SK-N-SH (cell line): ENCODE results near the gene GPRASP3. TPM values are rescaled to one million over a fixed set of nuclear protein-coding genes. Genes with fewer than 3 reads are reported as not detected.

Source experiments
- ELF1 ChIP-seq: IDR thresholded peaks from 2 replicates; pipeline ENCODE4 v1.4.0; 2012
- EP300 ChIP-seq, 2 experiments: IDR thresholded peaks; 2 replicates each; pipeline versions ENCODE4 v1.4.0 to v1.6.1; 2012; ENCODE audit warnings: borderline replicate concordance in 1 of 2, low read depth in 1 of 2, low read length in 1 of 2
- FOXM1 ChIP-seq: IDR thresholded peaks from 2 replicates; pipeline ENCODE4 v1.4.0; 2012; ENCODE audit warnings: low read depth, mild to moderate bottlenecking
- GABPA ChIP-seq: IDR thresholded peaks from 2 replicates; pipeline ENCODE4 v1.4.0; 2012; ENCODE audit warnings: low read depth, mild to moderate bottlenecking
- JUND ChIP-seq: IDR thresholded peaks from 2 replicates; pipeline ENCODE4 v1.4.0; 2012
- MEF2A ChIP-seq: IDR thresholded peaks from 2 replicates; pipeline ENCODE4 v1.4.0; 2012; ENCODE audit warnings: low read depth, borderline replicate concordance
- RAD21 ChIP-seq: IDR thresholded peaks from 2 replicates; pipeline ENCODE4 v1.6.1; 2012; ENCODE audit warnings: mild to moderate bottlenecking, low read length
- RXRA ChIP-seq: IDR thresholded peaks from 2 replicates; pipeline ENCODE4 v1.4.0; 2012; ENCODE audit warnings: low read depth, mild to moderate bottlenecking, borderline replicate concordance
- SMC3 ChIP-seq: IDR thresholded peaks from 2 replicates; pipeline ENCODE4 v1.6.1; 2012; ENCODE audit warnings: low read depth, low read length, improper control_type of control experiment
- TCF12 ChIP-seq: IDR thresholded peaks from 2 replicates; pipeline ENCODE4 v1.4.0; 2012
- TEAD4 ChIP-seq: IDR thresholded peaks from 2 replicates; pipeline ENCODE4 v1.4.0; 2012; ENCODE audit warnings: mild to moderate bottlenecking, borderline replicate concordance; ENCODE audit not compliant: insufficient read depth
- polyA plus RNA-seq, 3 experiments: library from polyadenylated mRNA; depleted of rRNA; stranded (reverse); fragments of >200 nt; gene quantifications; 2 replicates each; pipeline ENCODE4 v1.2.3, GENCODE V29; 2012
- TF ChIP-seq, protein P1 (sequence below): fragments of 150-350 bp; IDR thresholded peaks from 2 replicates; pipeline ENCODE4 v1.6.1; 2017; ENCODE audit warnings: antibody characterized with exemption, low read length, low read depth, borderline replicate concordance
- TF ChIP-seq, protein P2 (sequence below): IDR thresholded peaks from 2 replicates; pipeline ENCODE4 v1.4.0; 2012; ENCODE audit warnings: low read depth
- TF ChIP-seq, protein P3 (sequence below): fragments of 150-350 bp; IDR thresholded peaks from 2 replicates; pipeline ENCODE4 v1.6.1; 2016; ENCODE audit warnings: mild to moderate bottlenecking, low read depth, low read length
- TF ChIP-seq, protein P4 (sequence below): IDR thresholded peaks from 2 replicates; pipeline ENCODE4 v1.6.1; 2012; ENCODE audit warnings: mild to moderate bottlenecking, low read depth, low read length, moderate library complexity
- TF ChIP-seq, protein P5 (sequence below): IDR thresholded peaks from 2 replicates; pipeline ENCODE4 v1.4.0; 2012; ENCODE audit warnings: low read depth, borderline replicate concordance

The GPRASP3 gene
- polyA plus RNA-seq, 1 of the 3 experiments (the other 2 are of a cell fraction): 2.5 TPM

DNA sequence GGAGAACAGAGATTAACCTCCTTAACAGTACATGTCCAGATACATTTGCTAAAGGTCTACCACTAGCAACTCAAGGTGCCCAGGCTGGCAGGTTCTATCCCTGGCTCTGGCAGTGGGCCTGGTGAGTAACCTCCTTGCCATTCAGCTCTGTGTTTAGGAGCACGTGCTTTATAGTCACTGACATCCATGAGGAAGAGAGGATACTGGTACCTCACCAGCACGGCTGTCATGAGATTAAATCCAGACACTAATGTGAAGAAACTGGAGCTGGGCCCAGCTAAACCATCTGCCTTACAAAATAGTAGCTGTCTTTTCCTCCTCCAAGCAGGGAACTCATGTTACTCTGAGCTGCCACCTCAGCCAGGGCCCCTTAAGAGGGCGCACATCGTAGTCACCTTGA lies 45.3 kb downstream of the GPRASP3 start (continued):
- peak; percentile 56; the same call in 1 of the 2 replicates for TF ChIP-seq TEAD4
- TF ChIP-seq RAD21: no peak
- TF ChIP-seq SMC3: no peak
- TF ChIP-seq TCF12: peak; percentile 97
- TF ChIP-seq, protein P1, sequence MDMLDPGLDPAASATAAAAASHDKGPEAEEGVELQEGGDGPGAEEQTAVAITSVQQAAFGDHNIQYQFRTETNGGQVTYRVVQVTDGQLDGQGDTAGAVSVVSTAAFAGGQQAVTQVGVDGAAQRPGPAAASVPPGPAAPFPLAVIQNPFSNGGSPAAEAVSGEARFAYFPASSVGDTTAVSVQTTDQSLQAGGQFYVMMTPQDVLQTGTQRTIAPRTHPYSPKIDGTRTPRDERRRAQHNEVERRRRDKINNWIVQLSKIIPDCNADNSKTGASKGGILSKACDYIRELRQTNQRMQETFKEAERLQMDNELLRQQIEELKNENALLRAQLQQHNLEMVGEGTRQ: no peak
- TF ChIP-seq, protein P2, sequence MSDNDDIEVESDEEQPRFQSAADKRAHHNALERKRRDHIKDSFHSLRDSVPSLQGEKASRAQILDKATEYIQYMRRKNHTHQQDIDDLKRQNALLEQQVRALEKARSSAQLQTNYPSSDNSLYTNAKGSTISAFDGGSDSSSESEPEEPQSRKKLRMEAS: peak; percentile 97
- TF ChIP-seq, protein P3, sequence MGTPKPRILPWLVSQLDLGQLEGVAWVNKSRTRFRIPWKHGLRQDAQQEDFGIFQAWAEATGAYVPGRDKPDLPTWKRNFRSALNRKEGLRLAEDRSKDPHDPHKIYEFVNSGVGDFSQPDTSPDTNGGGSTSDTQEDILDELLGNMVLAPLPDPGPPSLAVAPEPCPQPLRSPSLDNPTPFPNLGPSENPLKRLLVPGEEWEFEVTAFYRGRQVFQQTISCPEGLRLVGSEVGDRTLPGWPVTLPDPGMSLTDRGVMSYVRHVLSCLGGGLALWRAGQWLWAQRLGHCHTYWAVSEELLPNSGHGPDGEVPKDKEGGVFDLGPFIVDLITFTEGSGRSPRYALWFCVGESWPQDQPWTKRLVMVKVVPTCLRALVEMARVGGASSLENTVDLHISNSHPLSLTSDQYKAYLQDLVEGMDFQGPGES: no peak
- TF ChIP-seq EP300 (IDR thresholded peaks at IDR 0.05; ENCODE audit: borderline replicate concordance in 1 of 2, low read depth in 1 of 2, low read length in 1 of 2): peak in 1 of 2 experiments; percentile 80; a peak in 2 of 4 replicates
- TF ChIP-seq MEF2A: no peak; the same call in 1 of the 2 replicates
- TF ChIP-seq FOXM1: no peak
- TF ChIP-seq RXRA: no peak; the same call in 1 of the 2 replicates
- TF ChIP-seq JUND: peak; percentile 79
- TF ChIP-seq, protein P4, sequence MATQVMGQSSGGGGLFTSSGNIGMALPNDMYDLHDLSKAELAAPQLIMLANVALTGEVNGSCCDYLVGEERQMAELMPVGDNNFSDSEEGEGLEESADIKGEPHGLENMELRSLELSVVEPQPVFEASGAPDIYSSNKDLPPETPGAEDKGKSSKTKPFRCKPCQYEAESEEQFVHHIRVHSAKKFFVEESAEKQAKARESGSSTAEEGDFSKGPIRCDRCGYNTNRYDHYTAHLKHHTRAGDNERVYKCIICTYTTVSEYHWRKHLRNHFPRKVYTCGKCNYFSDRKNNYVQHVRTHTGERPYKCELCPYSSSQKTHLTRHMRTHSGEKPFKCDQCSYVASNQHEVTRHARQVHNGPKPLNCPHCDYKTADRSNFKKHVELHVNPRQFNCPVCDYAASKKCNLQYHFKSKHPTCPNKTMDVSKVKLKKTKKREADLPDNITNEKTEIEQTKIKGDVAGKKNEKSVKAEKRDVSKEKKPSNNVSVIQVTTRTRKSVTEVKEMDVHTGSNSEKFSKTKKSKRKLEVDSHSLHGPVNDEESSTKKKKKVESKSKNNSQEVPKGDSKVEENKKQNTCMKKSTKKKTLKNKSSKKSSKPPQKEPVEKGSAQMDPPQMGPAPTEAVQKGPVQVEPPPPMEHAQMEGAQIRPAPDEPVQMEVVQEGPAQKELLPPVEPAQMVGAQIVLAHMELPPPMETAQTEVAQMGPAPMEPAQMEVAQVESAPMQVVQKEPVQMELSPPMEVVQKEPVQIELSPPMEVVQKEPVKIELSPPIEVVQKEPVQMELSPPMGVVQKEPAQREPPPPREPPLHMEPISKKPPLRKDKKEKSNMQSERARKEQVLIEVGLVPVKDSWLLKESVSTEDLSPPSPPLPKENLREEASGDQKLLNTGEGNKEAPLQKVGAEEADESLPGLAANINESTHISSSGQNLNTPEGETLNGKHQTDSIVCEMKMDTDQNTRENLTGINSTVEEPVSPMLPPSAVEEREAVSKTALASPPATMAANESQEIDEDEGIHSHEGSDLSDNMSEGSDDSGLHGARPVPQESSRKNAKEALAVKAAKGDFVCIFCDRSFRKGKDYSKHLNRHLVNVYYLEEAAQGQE: no peak
- TF ChIP-seq, protein P5, sequence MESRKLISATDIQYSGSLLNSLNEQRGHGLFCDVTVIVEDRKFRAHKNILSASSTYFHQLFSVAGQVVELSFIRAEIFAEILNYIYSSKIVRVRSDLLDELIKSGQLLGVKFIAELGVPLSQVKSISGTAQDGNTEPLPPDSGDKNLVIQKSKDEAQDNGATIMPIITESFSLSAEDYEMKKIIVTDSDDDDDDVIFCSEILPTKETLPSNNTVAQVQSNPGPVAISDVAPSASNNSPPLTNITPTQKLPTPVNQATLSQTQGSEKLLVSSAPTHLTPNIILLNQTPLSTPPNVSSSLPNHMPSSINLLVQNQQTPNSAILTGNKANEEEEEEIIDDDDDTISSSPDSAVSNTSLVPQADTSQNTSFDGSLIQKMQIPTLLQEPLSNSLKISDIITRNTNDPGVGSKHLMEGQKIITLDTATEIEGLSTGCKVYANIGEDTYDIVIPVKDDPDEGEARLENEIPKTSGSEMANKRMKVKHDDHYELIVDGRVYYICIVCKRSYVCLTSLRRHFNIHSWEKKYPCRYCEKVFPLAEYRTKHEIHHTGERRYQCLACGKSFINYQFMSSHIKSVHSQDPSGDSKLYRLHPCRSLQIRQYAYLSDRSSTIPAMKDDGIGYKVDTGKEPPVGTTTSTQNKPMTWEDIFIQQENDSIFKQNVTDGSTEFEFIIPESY: peak; percentile 57; the same call in 1 of the 2 replicates
- TF ChIP-seq ELF1: no peak
- no peak for TF ChIP-seq GABPA
